Karpas-422 (cell line): ENCODE measurements around the gene MARK3. TPM values are rescaled to one million over a fixed set of nuclear protein-coding genes. Genes with fewer than 3 reads are reported as not detected.

Source experiments
- DNase-seq: peaks from one replicate; pipeline ENCODE4 v3.0.0-alpha.2; 2015
- H2AFZ ChIP-seq: fragments of 200-600 bp; sonication (generic); 2 replicates; pipeline ENCODE4 v1.6.1; 2014; ENCODE audit warnings: antibody characterized with exemption, low read length, mixed read lengths
- H3K27ac ChIP-seq: fragments of 200-600 bp; sonication (generic); 2 replicates; pipeline ENCODE4 v1.5.1; 2014; ENCODE audit warnings: mild to moderate bottlenecking, low read length, moderate library complexity
- H3K27me3 ChIP-seq: fragments of 200-600 bp; sonication (generic); 2 replicates; pipeline ENCODE4 v1.6.1; 2014; ENCODE audit warnings: low read length, mixed read lengths
- H3K36me3 ChIP-seq: fragments of 200-600 bp; sonication (generic); 2 replicates; pipeline ENCODE4 v1.6.1; 2014; ENCODE audit warnings: low read length, mixed read lengths; ENCODE audit not compliant: insufficient read depth
- H3K4me1 ChIP-seq: fragments of 200-600 bp; sonication (generic); 2 replicates; pipeline ENCODE4 v1.6.1; 2014; ENCODE audit warnings: mild to moderate bottlenecking, low read length, mixed read lengths
- H3K4me2 ChIP-seq: fragments of 200-600 bp; sonication (generic); 2 replicates; pipeline ENCODE4 v1.6.1; 2014; ENCODE audit warnings: low read length, low read depth, mild to moderate bottlenecking; ENCODE audit not compliant: poor library complexity, severe bottlenecking
- H3K4me3 ChIP-seq: fragments of 200-600 bp; sonication (generic); 2 replicates; pipeline ENCODE4 v1.5.1; 2014; ENCODE audit warnings: mild to moderate bottlenecking, antibody characterized with exemption, low read length, mixed read lengths
- H3K79me2 ChIP-seq: fragments of 200-600 bp; sonication (generic); 2 replicates; pipeline ENCODE4 v1.6.1; 2014; ENCODE audit warnings: mild to moderate bottlenecking, low read length, mixed read lengths
- H3K9ac ChIP-seq: fragments of 200-600 bp; sonication (generic); 2 replicates; pipeline ENCODE4 v1.6.0; 2014; ENCODE audit warnings: low read length
- H3K9me2 ChIP-seq: fragments of 200-600 bp; sonication (generic), shearing (Covaris generic); replicated peaks from 2 replicates; pipeline ENCODE4 v1.6.0; 2014; ENCODE audit warnings: mild to moderate bottlenecking, low read length, moderate library complexity; ENCODE audit not compliant: insufficient read depth
- H3K9me3 ChIP-seq: fragments of 300-700, 200-600 bp; sonication (generic); 2 replicates; pipeline ENCODE4 v1.6.1; 2014; ENCODE audit warnings: low read length, mixed read lengths
- H4K20me1 ChIP-seq: fragments of 200-600 bp; sonication (generic); 2 replicates; pipeline ENCODE4 v1.6.1; 2014; ENCODE audit warnings: mild to moderate bottlenecking, antibody characterized with exemption, low read length, low read depth; ENCODE audit not compliant: insufficient read depth
- small RNA-seq: library from RNA; depleted of rRNA; stranded (forward); fragments of <200 nt; gene quantifications from one replicate; pipeline ENCODE3, GENCODE V24; 2014
- total RNA-seq: library from RNA; depleted of rRNA; stranded (reverse); fragments of >200 nt; shearing (Covaris generic); gene quantifications from 2 replicates; pipeline ENCODE4 v1.2.3, GENCODE V29; 2014; ENCODE audit warnings: low replicate concordance; rRNA removed

The MARK3 gene
- total RNA-seq, 1 experiment from 2014 or later, result 113 TPM

GRCh38 chr14:103552011-103552845 is 167.0 kb downstream of the MARK3 start:
- H4K20me1 ChIP-seq, result peaks cover 44% of the 10 kb centered on the region
- no peak overlapping the region for H3K4me3 ChIP-seq
- peaks cover 3% of the 10 kb centered on the region; the same call in 1 of the 2 replicates for H3K4me1 ChIP-seq
- H3K9me2 ChIP-seq, result no peaks in the 10 kb centered on the region
- H2AFZ ChIP-seq, result no peak overlapping the region
- H3K27ac ChIP-seq, result no peak overlapping the region
- H3K4me2 ChIP-seq, result no peak overlapping the region
- no peaks in the 10 kb centered on the region for H3K27me3 ChIP-seq
- no peak for DNase-seq
- peaks cover 5% of the 10 kb centered on the region; the same call in 1 of the 2 replicates for H3K36me3 ChIP-seq
- H3K79me2 ChIP-seq, result peaks cover 9% of the 10 kb centered on the region
- no peaks in the 10 kb centered on the region for H3K9me3 ChIP-seq
- H3K9ac ChIP-seq, result no peak overlapping the region

GRCh38 chr14:103552846-103553210 is 167.6 kb downstream of the MARK3 start:
- Histone ChIP-seq H4K20me1 (peaks cover 47% of the 10 kb centered on the region), H3K4me2 (no peak overlapping the region), H3K36me3 (peaks cover 8% of the 10 kb centered on the region; the same call in 1 of the 2 replicates)

More at GRCh38 chr14:103552846-103553210, 167.6 kb downstream of the MARK3 start:
- Histone ChIP-seq H3K4me3 (no peak overlapping the region), H3K27ac (no peak overlapping the region), H3K27me3 (no peaks in the 10 kb centered on the region), H3K79me2 (peaks cover 14% of the 10 kb centered on the region), H3K9me2 (no peaks in the 10 kb centered on the region), H3K4me1 (peaks cover 4% of the 10 kb centered on the region; the same call in 1 of the 2 replicates), H3K9ac (no peak overlapping the region), H3K9me3 (no peaks in the 10 kb centered on the region), H2AFZ (no peak overlapping the region)
- no peak for DNase-seq

Small RNA genes lying within 50 kb of the gene (small RNA-seq; reads per million reads assigned to genes)
- gene RNU7-160P, result not detected
- gene SNORA28, result 428 reads per million, percentile 100 among the genes with 10 or more reads in this experiment

Other genes with a start within 250 kb of the MARK3 start
- gene EIF5, start 51.2 kb upstream of the MARK3 start, total RNA-seq, result 133 and 180 TPM in 2 replicates
- 30.4 and 55.2 TPM in 2 replicates for gene CKB, start 137.4 kb downstream of the MARK3 start, total RNA-seq
- 8.0 and 30.8 TPM in 2 replicates for gene TRMT61A, start 143.8 kb downstream of the MARK3 start, total RNA-seq
- 23.1 and 32.6 TPM in 2 replicates for gene BAG5, start 177.2 kb downstream of the MARK3 start, total RNA-seq
- 62.9 and 63.5 TPM in 2 replicates for gene COA8, start 177.5 kb downstream of the MARK3 start, total RNA-seq
- gene KLC1, start 243.8 kb downstream of the MARK3 start, total RNA-seq, result 144 and 266 TPM in 2 replicates